CD4-positive, alpha-beta T cell treated with Interferon alpha-2 for 1 hour (primary cell): ENCODE measurements around the gene DUOXA1.
"Not testable (repeated sequence)": the region's sequence is repeated elsewhere in the genome, so short reads cannot be mapped to it uniquely, and the experiment has no call there.

ENCODE experiments used
- DNase-seq, 2 donors: peaks; one replicate each; pipeline ENCODE4 v3.0.0-alpha.2; 2020 to 2022

Gene DUOXA1

GRCh38 chr15:45150481-45150880 is 20.8 kb upstream of the DUOXA1 start:
- no peak for DNase-seq

- no peak for DNase-seq
Observed at GRCh38 chr15:45149060-45149459, 19.4 kb upstream of the DUOXA1 start.

- DNase-seq = no peak
Observed at GRCh38 chr15:45148076-45149059, 18.7 kb upstream of the DUOXA1 start.

DNA sequence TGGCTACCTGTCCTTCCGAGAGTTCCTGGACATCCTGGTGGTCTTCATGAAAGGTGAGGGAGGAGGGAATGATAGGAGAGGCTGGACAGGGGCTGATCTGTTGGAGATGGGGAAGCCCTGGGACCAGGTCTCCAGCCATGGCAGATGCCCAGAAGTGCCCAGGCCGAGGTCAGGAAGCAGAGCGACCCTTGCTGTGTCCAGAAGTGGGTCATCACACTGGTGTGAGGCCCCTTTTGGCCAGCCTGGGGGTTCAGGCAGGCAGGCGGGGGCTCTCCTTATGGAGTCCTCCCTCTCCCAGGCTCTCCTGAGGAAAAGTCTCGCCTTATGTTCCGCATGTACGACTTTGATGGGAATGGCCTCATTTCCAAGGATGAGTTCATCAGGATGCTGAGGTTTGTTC is 17.9 kb upstream of the DUOXA1 start:
- DNase-seq = no peak

GRCh38 chr15:45146405-45146804 is 16.7 kb upstream of the DUOXA1 start:
- DNase-seq = no peak

- no peak for DNase-seq
Observed at GRCh38 chr15:45144775-45145174, 15.1 kb upstream of the DUOXA1 start.

DNA sequence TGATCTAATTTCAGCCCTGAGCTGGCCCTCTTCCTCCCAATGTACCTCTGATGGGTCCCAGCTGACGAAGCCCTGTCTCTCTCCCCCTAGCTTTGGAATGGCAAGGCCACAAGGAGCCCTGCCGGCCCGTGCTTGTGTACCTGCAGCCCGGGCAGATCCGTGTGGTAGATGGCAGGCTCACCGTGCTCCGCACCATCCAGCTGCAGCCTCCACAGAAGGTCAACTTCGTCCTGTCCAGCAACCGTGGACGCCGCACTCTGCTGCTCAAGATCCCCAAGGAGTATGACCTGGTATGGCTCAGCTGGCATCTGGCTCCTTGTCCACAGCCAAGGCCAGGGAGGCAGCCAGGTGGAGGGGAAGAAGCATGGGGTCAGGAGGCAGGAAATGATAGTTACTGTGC is 14.3 kb upstream of the DUOXA1 start:
- no peak for DNase-seq

- DNase-seq = no peak
Observed at GRCh38 chr15:45143056-45143455, 13.4 kb upstream of the DUOXA1 start.

DNA sequence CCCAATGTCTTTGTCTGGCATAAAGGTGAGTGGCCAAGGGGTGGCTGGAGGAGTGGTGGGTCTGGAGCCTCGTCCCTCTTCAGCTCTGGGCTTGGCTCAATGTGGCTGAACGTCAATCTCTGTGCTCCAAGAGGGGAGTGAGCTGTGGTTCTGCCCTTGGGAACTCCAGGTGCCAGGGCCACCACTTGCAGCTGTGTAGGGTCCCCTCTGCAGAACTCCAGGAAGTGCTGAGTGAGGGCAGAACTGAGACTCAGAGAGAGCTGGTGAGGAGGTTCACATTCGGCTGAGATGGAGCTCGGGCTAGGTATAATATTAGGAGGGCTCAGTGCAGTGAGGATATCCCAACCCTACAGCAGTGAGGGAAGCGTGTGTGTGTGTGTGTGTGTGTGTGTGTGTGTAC is 11.7 kb upstream of the DUOXA1 start:
- DNase-seq = no peak

DNA sequence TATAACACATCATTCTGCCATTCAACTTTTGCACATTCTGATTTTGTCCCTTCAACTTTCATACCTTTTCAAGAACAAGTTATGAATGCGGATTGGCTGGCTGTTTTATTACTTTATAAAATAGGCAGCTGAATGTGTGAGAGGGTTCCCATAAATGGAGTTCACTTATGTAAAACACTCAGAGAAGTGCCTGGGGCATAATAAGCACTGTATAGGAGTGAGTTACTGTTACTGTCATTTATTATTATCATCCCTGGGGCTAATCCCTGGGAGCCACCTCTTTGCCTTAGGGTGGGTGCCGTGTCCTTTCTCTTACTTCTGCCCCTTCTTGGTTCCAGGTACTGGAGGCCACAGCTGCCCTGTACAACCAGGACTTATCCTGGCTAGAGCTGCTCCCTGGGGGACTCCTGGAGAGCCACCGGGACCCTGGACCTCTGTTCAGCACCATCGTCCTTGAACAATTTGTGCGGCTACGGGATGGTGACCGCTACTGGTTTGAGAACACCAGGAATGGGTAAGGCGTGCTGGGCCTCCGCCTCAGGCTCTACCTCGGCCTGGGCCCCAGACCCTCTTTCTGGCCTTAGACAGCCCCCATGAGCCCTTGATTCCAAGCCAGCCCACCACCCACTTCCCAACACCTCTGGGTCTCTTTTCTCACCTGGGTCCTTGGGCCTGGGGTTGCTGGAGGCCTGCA is 11.0 kb upstream of the DUOXA1 start:
- no peak for DNase-seq

DNA sequence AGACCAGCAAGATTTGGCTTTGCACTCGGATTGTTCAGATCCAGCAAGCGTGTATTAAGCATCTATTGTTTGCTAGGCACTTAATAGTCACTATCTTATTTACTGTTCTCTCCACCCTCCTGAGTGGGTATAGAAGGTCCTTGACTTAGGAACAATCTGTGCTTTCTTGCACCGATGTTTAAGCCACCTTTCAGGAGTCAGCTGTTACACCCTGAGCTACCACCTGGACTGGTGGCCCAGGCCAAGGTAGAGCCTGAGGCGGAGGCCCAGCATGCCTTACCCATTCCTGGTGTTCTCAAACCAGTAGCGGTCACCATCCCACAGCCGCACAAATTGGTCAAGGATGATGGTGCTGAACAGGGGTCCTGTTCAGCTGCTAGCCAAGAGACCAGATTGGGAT is 10.1 kb upstream of the DUOXA1 start:
- DNase-seq = no peak

DNA sequence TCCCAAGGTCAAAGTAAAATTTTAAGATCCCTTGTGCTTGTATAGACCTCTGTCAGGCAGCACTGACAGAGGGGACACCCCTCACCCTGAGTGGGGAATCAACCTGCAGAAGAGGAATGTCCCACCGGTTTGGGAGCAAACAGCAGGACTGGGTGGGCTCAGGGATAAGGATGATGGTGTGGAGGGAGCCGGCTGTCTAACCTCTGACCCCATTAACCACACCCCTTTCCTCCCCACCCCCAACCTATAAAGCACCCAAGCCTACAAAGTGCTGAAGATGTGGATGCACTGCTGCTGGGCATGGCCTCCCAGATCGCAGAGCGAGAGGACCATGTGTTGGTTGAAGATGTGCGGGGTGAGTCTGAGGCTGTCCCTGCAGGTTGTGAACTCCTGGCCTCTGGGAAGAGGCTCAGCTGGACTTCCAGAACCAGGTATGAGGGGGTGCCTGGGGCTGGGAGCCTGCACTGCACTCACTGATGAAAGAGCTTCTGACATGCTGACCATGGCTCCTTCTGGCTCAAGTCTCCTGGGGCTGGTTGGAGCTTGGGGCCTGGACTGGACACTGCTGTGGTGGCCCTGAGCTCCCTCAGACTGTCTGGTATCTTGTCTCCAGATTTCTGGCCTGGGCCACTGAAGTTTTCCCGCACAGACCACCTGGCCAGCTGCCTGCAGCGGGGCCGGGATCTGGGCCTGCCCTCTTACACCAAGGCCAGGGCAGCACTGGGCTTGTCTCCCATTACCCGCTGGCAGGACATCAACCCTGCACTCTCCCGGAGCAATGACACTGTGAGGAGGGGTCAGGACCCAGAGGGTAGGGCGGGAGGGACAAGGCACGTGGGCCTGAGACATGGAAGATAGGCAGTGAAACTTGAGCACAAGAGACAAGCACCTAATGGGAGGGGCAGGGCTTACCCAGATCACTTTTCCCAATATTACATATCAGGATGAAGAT is 9.4 kb upstream of the DUOXA1 start:
- DNase-seq = no peak

DNA sequence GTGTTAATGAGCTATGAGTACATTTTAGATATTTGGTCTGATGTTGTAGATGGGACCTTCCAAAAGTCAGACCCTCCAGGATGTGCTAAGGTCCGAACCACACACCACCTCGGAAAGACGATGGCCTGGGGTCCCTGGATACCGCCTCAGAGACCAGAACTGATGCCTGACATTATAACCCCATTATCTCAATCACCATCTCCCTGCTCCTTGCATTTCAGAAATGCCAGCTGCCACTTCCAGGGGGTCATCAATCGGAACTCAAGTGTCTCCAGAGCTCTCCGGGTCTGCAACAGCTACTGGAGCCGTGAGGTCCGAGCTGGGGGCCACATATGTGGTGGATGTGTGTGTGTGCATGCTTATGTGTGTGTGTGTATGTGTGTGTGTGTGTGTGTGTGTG is 8.0 kb upstream of the DUOXA1 start:
- DNase-seq = no peak

DNA sequence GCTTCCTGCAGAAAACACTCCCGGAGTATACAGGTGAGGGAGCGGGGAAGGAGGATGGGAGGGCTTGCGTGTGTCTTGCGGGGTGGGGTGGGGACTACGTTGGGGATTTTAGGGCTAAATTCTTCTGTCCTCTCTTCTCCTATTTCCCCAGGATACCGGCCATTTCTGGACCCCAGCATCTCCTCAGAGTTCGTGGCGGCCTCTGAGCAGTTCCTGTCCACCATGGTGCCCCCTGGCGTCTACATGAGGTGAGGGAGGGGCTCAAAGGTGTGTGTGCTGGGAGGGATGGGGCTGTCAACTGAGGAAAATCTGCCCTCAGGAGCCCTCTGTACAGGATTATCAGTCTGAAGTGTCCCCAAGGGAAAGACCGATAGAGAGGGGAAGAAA is 6.7 kb upstream of the DUOXA1 start:
- DNase-seq = peak in 1 of 2 donors; percentile 20

DNA sequence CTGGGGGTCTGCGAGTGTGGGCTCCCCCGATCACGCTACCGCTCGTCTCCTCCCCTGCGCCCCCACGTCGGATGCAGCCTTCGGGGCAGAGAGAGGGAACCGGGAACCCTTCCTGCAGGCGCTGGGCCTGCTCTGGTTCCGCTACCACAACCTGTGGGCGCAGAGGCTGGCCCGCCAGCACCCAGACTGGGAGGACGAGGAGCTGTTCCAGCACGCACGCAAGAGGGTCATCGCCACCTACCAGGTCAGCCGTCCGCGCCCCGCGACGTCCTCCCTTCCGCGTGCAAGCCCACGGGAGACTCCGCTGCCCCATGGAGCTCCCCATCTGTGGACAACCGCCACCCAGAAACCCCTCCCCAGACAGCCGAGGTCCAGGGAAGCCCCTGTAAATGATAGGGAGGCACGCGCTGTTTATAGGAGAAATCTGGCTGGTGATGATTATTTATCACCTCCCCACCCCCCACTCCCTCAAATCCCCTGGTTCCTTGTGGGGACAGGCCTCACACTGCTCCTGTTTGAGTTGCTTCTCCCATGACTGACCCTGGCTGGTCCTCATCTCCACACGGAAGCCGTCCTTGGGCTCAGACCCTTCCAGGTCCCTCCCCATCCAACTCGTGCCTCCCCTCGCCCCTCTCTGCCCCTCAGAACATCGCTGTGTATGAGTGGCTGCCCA is 6.2 kb upstream of the DUOXA1 start:
- DNase-seq = not testable (repeated sequence)

GRCh38 chr15:45134682-45135604 is 5.3 kb upstream of the DUOXA1 start:
- DNase-seq = peak in 1 of 2 donors; percentile 20

- no peak for DNase-seq
Observed at GRCh38 chr15:45134046-45134445, 4.4 kb upstream of the DUOXA1 start.

- no peak for DNase-seq
Observed at GRCh38 chr15:45133561-45133920, 3.9 kb upstream of the DUOXA1 start.

GRCh38 chr15:45132844-45133560 is 3.3 kb upstream of the DUOXA1 start:
- no peak for DNase-seq

DNA sequence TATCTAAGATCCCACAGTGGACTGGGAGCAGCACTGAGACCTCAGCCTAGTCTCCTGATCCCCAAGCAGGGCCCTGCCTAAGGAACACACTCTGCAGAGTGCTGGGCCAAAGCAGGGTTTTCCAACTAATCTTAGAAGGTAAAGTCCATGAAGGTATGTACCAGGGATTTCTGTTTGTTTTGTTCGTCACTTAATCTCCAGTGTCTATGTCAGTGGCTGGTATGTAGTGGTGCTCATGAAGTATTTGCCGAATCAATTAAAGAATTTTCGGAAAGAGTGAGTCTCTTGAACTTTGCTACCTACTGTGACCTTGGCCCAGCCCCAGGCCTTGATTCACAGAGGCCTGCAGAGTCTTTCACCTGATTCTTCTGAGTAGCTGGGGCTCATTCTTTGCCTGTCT is 1.8 kb upstream of the DUOXA1 start:
- DNase-seq = no peak
